Hepatocyte (in vitro differentiated cells): ENCODE results near the gene HECW1. TPM values are rescaled to one million over a fixed set of nuclear protein-coding genes. Genes with fewer than 3 reads are reported as not detected.

Source experiments
- DNase-seq: peaks from one replicate; pipeline ENCODE4 v3.0.0-alpha.2; 2016; ENCODE audit warnings: low spot score
- H2AFZ ChIP-seq: fragments of 200-600 bp; sonication (generic); 2 replicates; pipeline ENCODE4 v1.6.0; 2016; ENCODE audit warnings: antibody characterized with exemption, mild to moderate bottlenecking
- H3K27ac ChIP-seq: fragments of 200-600 bp; sonication (generic); 2 replicates; pipeline ENCODE4 v1.5.1; 2016; ENCODE audit warnings: mild to moderate bottlenecking
- H3K27me3 ChIP-seq: fragments of 200-600 bp; sonication (generic); 2 replicates; pipeline ENCODE4 v1.6.1; 2016
- H3K36me3 ChIP-seq: fragments of 200-600 bp; sonication (generic); replicated peaks from 2 replicates; pipeline ENCODE4 v1.5.1; 2016; ENCODE audit warnings: low read depth; ENCODE audit not compliant: insufficient read depth
- H3K4me1 ChIP-seq: fragments of 200-600 bp; sonication (generic); 2 replicates; pipeline ENCODE4 v1.5.1; 2016; ENCODE audit warnings: mild to moderate bottlenecking, moderate library complexity; ENCODE audit not compliant: insufficient read depth
- H3K4me2 ChIP-seq: fragments of 200-600 bp; sonication (generic); 2 replicates; pipeline ENCODE4 v1.6.0; 2016
- H3K4me3 ChIP-seq: fragments of 200-600 bp; sonication (generic); 2 replicates; pipeline ENCODE4 v1.5.1; 2016; ENCODE audit warnings: mild to moderate bottlenecking
- H3K79me2 ChIP-seq: fragments of 200-600 bp; sonication (generic); 2 replicates; pipeline ENCODE4 v1.6.0; 2017; ENCODE audit warnings: mild to moderate bottlenecking
- H3K9me2 ChIP-seq: fragments of 200-600 bp; sonication (generic); replicated peaks from 2 replicates; pipeline ENCODE4 v1.6.0; 2017; ENCODE audit warnings: mild to moderate bottlenecking; ENCODE audit not compliant: insufficient read depth
- H3K9me3 ChIP-seq: fragments of 200-600 bp; sonication (generic); 2 replicates; pipeline ENCODE4 v1.5.1; 2016; ENCODE audit warnings: low read depth, mild to moderate bottlenecking
- H4K20me1 ChIP-seq: fragments of 200-600 bp; sonication (generic); 2 replicates; pipeline ENCODE4 v1.6.0; 2016; ENCODE audit warnings: mild to moderate bottlenecking; ENCODE audit not compliant: insufficient read depth, poor library complexity, severe bottlenecking
- EZH2 ChIP-seq: fragments of 200-600 bp; sonication (generic); IDR thresholded peaks from 2 replicates; pipeline ENCODE4 v1.6.1; 2016; ENCODE audit warnings: antibody characterized with exemption, mild to moderate bottlenecking, borderline replicate concordance
- EZH2phosphoT487 ChIP-seq: fragments of 200-600 bp; sonication (generic); IDR thresholded peaks from one replicate; pipeline ENCODE4 v1.6.1; 2018; ENCODE audit warnings: antibody characterized with exemption, mild to moderate bottlenecking, low read depth, moderate library complexity; ENCODE audit not compliant: unreplicated experiment, severe bottlenecking
- WGBS: methylation state at CpG from one replicate; pipeline ENCODE4 v1.1.6; 2016; ENCODE audit warnings: low lambda C conversion rate; ENCODE audit errors: missing lambda C conversion rate; 5-methylcytosine and 5-hydroxymethylcytosine counted together
- polyA plus RNA-seq: library from polyadenylated mRNA; unstranded; fragments of >200 nt; fragmentation: Nextera tagmentation; extraction: Ambion mirVana; gene quantifications from 2 replicates; pipeline ENCODE4 v1.2.1, GENCODE V29; 2016
- total RNA-seq: library from RNA; depleted of rRNA; stranded (reverse); fragments of >200 nt; gene quantifications from 2 replicates; pipeline ENCODE4 v1.2.3, GENCODE V29; 2014
- TF ChIP-seq, protein P1 (sequence below): fragments of 200-600 bp; sonication (generic); IDR thresholded peaks from 2 replicates; pipeline ENCODE4 v1.5.1; 2016; ENCODE audit warnings: antibody characterized with exemption, mild to moderate bottlenecking; ENCODE audit not compliant: poor library complexity

The HECW1 gene
- total and polyA plus RNA-seq, 2 experiments from 2014 or later: 1.5 to 7.6 TPM

DNA sequence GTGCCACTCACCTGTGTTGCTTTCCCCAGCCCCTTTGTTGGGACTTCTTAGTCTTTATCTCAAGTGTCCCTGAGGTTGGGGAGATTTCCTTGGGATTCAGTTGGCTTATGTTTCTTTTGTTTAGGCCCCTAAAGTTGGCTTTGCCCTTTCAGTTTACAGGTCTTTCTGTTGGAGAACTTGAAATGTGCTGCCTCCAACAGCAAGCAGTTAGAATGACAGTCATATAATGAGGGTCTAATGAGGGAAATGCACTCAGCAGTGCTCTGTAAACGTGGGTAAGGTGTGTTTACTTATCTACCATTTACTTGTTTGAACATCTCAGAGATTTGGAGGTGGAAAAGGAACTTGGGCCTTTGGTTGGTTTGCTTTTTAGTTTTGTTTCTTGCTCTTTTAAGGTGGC, 279.1 kb downstream of the HECW1 start:
- H3K4me3 ChIP-seq: no peak overlapping the region
- H3K4me2 ChIP-seq: no peak overlapping the region
- no peak overlapping the region for H2AFZ ChIP-seq
- no peaks in the 10 kb centered on the region for H3K9me2 ChIP-seq
- WGBS: 14% methylated on average over 1 of the region's 1 CpG
- H4K20me1 ChIP-seq: no peaks in the 10 kb centered on the region
- no peaks in the 10 kb centered on the region for H3K36me3 ChIP-seq
- H3K27me3 ChIP-seq: no peaks in the 10 kb centered on the region
- no peak overlapping the region for H3K27ac ChIP-seq
- no peak for DNase-seq
- TF ChIP-seq, protein P1, sequence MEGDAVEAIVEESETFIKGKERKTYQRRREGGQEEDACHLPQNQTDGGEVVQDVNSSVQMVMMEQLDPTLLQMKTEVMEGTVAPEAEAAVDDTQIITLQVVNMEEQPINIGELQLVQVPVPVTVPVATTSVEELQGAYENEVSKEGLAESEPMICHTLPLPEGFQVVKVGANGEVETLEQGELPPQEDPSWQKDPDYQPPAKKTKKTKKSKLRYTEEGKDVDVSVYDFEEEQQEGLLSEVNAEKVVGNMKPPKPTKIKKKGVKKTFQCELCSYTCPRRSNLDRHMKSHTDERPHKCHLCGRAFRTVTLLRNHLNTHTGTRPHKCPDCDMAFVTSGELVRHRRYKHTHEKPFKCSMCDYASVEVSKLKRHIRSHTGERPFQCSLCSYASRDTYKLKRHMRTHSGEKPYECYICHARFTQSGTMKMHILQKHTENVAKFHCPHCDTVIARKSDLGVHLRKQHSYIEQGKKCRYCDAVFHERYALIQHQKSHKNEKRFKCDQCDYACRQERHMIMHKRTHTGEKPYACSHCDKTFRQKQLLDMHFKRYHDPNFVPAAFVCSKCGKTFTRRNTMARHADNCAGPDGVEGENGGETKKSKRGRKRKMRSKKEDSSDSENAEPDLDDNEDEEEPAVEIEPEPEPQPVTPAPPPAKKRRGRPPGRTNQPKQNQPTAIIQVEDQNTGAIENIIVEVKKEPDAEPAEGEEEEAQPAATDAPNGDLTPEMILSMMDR: no peak
- TF ChIP-seq EZH2: no peak
- no peak for TF ChIP-seq EZH2phosphoT487
- H3K9me3 ChIP-seq: no peaks in the 10 kb centered on the region
- peaks cover 4% of the 10 kb centered on the region for H3K4me1 ChIP-seq
- H3K79me2 ChIP-seq: no peaks in the 10 kb centered on the region

DNA sequence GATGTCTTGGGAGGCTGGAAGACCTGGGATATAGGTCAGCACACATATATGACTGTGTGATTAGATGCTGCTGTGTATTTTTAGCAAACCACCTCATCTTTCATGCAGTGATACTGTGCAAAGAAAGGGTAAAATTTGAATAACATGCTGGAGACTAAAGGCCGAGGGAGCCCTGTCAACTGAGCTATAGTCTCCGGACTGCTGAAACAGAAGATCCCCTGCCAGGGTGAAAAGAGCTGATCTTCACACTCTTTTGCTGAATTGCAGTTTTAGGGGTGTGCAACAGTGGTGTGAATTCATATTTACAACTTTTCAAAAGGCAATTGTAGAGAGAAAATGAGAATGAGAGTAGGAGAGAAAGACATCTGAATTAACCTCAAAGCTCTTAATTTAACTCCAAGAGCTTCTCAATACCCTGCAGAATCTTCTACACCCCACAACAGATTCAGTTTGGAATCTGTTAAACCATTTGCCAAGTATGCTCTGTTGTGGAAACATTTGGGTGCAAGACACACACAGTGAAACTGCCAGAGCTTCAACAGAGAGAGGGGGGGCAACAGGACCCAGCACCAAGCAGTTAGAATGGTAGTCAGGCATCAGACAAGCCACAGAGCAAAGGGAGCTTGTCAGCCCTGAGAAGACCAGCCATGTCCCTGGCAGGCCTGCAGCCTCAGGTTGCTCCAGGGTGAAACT, 280.3 kb downstream of the HECW1 start:
- H4K20me1 ChIP-seq: no peaks in the 10 kb centered on the region
- WGBS: 82% methylated on average over 2 of the region's 2 CpGs

DNA sequence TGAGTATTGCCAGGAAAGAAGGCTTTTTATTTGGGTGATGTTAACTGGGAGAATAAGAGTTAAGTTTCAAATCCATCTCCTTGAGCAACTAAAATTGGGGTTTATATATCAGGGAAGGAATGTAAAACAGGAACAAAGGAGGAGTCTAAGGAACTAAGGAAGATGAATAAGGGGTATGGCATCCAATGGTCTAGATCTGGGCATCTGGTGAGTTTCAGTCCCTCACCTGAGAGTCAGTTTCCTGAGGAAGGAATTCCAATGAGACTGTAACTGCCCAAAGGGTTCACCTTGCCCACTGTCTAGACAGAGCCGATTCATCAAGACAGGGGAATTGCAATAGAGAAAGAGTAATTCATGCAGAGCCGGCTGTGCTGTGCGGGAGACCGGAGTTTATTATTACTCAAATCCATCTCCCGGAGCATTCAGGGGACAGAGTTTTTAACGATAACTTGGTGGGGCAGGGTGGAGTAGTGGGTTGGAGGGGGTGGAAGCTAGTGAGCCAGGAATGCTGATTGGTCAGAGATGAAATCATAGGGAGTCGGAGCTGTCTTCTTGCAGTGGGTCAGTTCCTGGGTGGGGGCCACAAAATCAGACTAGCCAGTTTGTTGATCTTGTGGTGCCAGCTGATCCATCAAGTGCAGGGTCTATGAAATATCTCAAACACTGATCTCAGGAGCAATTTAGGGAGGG, 282.1 kb downstream of the HECW1 start:
- H3K36me3 ChIP-seq: no peaks in the 10 kb centered on the region
- no peak overlapping the region for H3K27ac ChIP-seq
- no peaks in the 10 kb centered on the region for H3K79me2 ChIP-seq
- no peaks in the 10 kb centered on the region for H3K27me3 ChIP-seq
- H3K4me1 ChIP-seq: peaks cover 4% of the 10 kb centered on the region
- H3K9me3 ChIP-seq: no peaks in the 10 kb centered on the region
- no peaks in the 10 kb centered on the region for H3K9me2 ChIP-seq
- no peak overlapping the region for H3K4me2 ChIP-seq
- no peak overlapping the region for H2AFZ ChIP-seq
- H3K4me3 ChIP-seq: no peak overlapping the region
- H4K20me1 ChIP-seq: no peaks in the 10 kb centered on the region
- DNase-seq: no peak
- 94% methylated on average over 7 of the region's 7 CpGs for WGBS
- no peak for TF ChIP-seq EZH2phosphoT487
- TF ChIP-seq, protein P1: no peak
- TF ChIP-seq EZH2: no peak

More for the DNA sequence above, 280.3 kb downstream of the HECW1 start:
- H3K9me2 ChIP-seq: no peaks in the 10 kb centered on the region
- no peak for DNase-seq
- H3K27ac ChIP-seq: no peak overlapping the region
- no peak overlapping the region for H2AFZ ChIP-seq
- no peaks in the 10 kb centered on the region for H3K9me3 ChIP-seq
- no peak overlapping the region for H3K4me2 ChIP-seq
- no peaks in the 10 kb centered on the region for H3K79me2 ChIP-seq
- H3K36me3 ChIP-seq: no peaks in the 10 kb centered on the region
- TF ChIP-seq EZH2: no peak
- TF ChIP-seq, protein P1: no peak
- TF ChIP-seq EZH2phosphoT487: no peak
- no peak overlapping the region for H3K4me3 ChIP-seq
- no peaks in the 10 kb centered on the region for H3K27me3 ChIP-seq
- H3K4me1 ChIP-seq: peaks cover 4% of the 10 kb centered on the region
